HG03565 (cell line): ENCODE measurements around the gene SEMG2.

ENCODE experiments used
- ATAC-seq: cut with Tn5 transposase; IDR thresholded peaks from one replicate; pipeline ENCODE4 v1.9.1; 2021; ENCODE audit warnings: mild to moderate bottlenecking, moderate library complexity; ENCODE audit not compliant: unreplicated experiment

Gene SEMG2, protein sequence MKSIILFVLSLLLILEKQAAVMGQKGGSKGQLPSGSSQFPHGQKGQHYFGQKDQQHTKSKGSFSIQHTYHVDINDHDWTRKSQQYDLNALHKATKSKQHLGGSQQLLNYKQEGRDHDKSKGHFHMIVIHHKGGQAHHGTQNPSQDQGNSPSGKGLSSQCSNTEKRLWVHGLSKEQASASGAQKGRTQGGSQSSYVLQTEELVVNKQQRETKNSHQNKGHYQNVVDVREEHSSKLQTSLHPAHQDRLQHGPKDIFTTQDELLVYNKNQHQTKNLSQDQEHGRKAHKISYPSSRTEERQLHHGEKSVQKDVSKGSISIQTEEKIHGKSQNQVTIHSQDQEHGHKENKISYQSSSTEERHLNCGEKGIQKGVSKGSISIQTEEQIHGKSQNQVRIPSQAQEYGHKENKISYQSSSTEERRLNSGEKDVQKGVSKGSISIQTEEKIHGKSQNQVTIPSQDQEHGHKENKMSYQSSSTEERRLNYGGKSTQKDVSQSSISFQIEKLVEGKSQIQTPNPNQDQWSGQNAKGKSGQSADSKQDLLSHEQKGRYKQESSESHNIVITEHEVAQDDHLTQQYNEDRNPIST

GRCh38 chr20:45221076-45221475, at the start of gene SEMG2:
Gene SEMG2 (plus strand): TSS chr20:45221373. CDS start chr20:45221390, 17 bp downstream.
- no peak for ATAC-seq

DNA sequence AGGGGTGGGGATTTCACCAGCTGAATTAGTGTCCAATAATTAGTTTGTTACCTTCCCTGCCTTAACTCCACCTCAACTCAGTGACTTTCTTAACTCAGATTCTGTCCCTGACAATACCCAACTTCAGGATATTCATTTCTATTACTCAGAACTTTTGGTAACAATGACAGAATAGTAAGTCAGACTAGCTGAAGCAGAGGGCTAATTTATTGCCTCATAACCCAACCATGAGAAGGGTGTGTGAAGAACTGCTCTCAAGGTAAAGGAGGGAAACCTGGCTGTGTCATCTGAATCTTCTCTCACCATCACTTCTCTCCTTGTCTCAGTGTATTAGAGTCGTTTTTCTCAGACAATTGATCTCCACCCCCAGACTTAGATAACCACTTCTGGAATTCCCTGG, 47.7 kb upstream of the SEMG2 start:
- ATAC-seq, result no peak

GRCh38 chr20:45174434-45175364, 46.5 kb upstream of the SEMG2 start, which contains the start of gene PI3:
Gene PI3 (plus strand): TSS chr20:45174902. CDS start chr20:45174923, 21 bp downstream.
- ATAC-seq, result no peak

GRCh38 chr20:45176526-45177267, 44.5 kb upstream of the SEMG2 start:
- no peak for ATAC-seq

GRCh38 chr20:45179166-45179565, 42.0 kb upstream of the SEMG2 start:
- ATAC-seq, result no peak

GRCh38 chr20:45181639-45182038, 39.5 kb upstream of the SEMG2 start:
- ATAC-seq, result no peak

DNA sequence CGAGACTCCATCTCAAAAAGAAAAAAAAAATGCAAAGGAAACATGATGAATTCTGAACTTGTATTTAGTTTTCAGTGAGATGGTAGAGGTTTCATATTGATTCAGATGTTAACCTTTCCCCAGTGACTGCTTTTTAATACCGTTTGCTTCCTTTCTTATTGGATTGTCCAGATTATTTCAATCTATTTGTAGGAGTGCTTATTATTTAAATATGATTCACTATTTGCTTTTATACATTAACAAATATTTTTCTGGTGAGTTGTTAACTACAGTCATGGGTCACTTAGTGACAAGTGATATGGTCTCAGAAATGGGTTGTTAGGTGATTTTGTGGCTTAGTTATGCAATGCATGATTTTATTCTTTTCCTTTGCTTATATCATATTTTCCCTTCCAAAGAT, 38.1 kb upstream of the SEMG2 start:
- no peak for ATAC-seq

DNA sequence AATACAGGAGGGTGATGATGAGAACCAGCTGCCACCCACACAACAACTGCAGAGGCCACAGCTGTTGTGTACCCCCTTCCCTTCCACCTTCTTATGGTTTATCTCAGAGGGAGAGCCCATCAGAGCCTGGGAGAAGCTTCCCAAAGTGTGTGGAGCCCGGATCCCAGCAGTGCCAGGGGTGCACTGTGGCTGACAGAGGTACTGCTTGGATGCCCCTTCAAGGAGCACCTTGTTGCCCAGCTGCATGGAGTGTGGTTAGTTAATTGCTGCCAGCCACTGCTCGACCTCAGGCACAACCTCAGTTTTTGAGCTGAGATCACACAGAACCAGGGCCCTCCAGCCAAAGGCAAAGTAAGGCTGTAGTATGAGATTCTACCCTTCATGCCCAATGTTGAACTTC, 33.5 kb upstream of the SEMG2 start:
- ATAC-seq, result no peak

DNA sequence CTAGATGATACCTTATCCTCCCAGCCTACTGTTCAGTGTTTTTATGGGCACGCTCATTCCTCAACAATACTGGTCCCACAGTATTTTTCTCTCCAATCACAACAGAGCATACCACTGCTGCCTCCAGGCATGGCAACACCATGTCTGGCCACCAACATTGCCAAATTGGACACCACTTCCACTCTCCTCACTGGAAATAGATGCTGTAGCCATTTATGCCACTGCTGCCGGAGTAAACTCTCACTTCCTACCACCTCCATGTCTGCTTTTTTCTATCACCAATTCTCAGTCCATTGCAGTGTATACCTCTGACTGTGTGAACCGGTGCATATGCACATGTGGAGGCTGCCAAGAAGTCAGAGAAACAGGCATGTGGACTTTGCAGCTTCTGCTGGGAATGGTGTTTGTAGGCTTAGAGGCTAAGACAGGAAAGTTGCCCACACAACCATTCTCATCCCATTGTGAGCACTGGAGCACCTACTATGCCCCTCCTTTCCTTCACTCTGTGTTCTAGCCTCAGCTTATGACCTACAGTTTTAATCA, 32.0 kb upstream of the SEMG2 start:
- ATAC-seq, result no peak

DNA sequence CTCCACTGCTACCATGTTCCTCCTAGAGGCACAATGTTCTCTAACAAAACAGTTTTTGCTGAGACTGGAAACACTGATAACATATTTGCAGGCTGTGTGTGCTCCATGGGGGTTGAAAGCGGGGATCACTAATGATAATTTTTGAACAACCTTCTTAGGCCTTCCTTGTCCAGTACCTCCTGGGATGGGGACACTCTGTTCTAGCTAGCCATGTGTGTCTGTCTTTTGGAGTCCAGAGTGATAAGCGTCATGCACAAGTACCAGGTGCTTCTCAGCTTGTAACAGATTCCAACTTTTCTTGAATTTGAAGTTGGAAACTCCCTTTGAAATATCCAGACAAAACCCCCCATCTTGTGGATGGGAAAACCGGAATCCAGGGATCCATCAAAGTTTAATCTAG, 31.3 kb upstream of the SEMG2 start:
- ATAC-seq, result no peak

GRCh38 chr20:45191926-45192325, 29.2 kb upstream of the SEMG2 start:
- ATAC-seq, result no peak

GRCh38 chr20:45193331-45193730, 27.8 kb upstream of the SEMG2 start:
- no peak for ATAC-seq

- no peak for ATAC-seq
Measured at GRCh38 chr20:45206725-45207124, 14.4 kb upstream of the SEMG2 start, which contains the start of gene SEMG1. Gene SEMG1 (plus strand): TSS chr20:45207033. CDS start chr20:45207054, 21 bp downstream.

- no peak for ATAC-seq
Measured at GRCh38 chr20:45209924-45210323, 11.2 kb upstream of the SEMG2 start.

- no peak for ATAC-seq
Measured at GRCh38 chr20:45211569-45212474, 9.4 kb upstream of the SEMG2 start.

DNA sequence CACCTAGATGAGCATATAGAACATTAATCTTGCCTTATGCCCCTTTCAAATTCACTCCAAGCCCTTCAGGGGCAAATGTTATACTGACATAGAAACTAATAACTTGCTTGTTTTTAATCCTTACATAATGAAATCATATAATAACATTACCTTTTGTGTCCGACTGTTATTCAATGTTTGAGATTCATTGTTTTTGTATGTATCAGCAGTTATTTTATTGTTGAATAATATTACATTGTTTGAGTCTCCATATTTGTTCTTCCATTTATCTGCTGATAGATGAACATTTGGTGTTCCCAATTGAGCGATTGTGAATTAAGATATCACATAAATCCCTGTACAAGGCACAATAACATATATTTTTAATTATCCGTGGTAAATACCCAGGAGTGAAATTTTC, 8.3 kb upstream of the SEMG2 start:
- ATAC-seq, result no peak

- no peak for ATAC-seq
Measured at GRCh38 chr20:45218124-45218523, 3.0 kb upstream of the SEMG2 start.

DNA sequence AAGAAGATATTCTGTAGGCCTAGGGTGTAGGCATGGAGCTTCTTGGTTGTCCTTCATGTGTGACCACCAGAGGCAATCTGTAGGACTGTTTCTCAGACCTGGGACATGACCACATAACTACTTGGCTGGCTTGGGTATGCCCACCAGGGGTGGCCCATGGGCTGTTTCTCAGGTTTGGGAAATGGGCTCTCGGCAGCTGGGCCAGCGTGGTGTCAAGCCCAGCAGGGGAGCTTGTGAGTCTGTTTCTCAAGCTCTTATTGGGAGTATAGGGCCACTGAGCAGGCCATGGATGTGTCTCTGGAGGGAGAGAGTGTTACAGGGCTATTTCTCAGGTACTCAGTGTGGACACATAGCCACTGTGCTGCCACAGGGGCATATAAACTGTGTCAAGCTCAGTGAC, 2.5 kb upstream of the SEMG2 start:
- ATAC-seq, result no peak

DNA sequence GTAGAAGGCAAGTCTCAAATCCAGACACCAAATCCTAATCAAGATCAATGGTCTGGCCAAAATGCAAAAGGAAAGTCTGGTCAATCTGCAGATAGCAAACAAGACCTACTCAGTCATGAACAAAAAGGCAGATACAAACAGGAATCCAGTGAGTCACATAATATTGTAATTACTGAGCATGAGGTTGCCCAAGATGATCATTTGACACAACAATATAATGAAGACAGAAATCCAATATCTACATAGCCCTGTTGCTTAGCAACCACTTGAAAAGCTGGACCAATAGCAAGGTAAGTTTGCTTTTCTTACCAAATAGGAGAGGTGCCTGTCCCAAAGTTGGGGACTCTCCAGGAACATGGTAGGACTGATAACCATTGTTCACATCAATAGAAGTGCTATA, 2.0 kb downstream of the SEMG2 start:
- ATAC-seq, result no peak
